KG1 (cell line): ENCODE results near the gene GABBR2.
A peak's percentile ranks its signal among the peaks of the same experiment; 100 is the strongest.
"Not testable (repeated sequence)": the region's sequence is repeated elsewhere in the genome, so short reads cannot be mapped to it uniquely, and the experiment has no call there.

Source experiments
- DNase-seq: peaks from one replicate; lab custom pipeline; 2025; lab: John Stamatoyannopoulos, UW

The GABBR2 gene

GRCh38 chr9:98289614-98290201 is 419.0 kb downstream of the GABBR2 start:
- DNase-seq, result no peak

- no peak for DNase-seq
Observed at GRCh38 chr9:98288881-98289280, 419.9 kb downstream of the GABBR2 start.

GRCh38 chr9:98287384-98287783 is 421.4 kb downstream of the GABBR2 start:
- DNase-seq, result no peak

GRCh38 chr9:98285446-98285845 is 423.3 kb downstream of the GABBR2 start:
- no peak for DNase-seq

GRCh38 chr9:98284754-98285153 is 424.0 kb downstream of the GABBR2 start:
- DNase-seq, result no peak

- not testable (repeated sequence) for DNase-seq
Observed at GRCh38 chr9:98283143-98283542, 425.6 kb downstream of the GABBR2 start.

- DNase-seq, result no peak
Observed at GRCh38 chr9:98281281-98281680, 427.5 kb downstream of the GABBR2 start.

GRCh38 chr9:98280574-98280973 is 428.2 kb downstream of the GABBR2 start:
- DNase-seq, result no peak

- no peak for DNase-seq
Observed at GRCh38 chr9:98280162-98280561, 428.6 kb downstream of the GABBR2 start.

- DNase-seq, result no peak
Observed at GRCh38 chr9:98276907-98277469, 431.7 kb downstream of the GABBR2 start.

- DNase-seq, result no peak
Observed at GRCh38 chr9:98275159-98275558, 433.6 kb downstream of the GABBR2 start.

- no peak for DNase-seq
Observed at GRCh38 chr9:98272083-98272482, 436.7 kb downstream of the GABBR2 start.

GRCh38 chr9:98271479-98271878 is 437.3 kb downstream of the GABBR2 start:
- DNase-seq, result no peak

- DNase-seq, result not testable (repeated sequence)
Observed at GRCh38 chr9:98270284-98270683, 438.5 kb downstream of the GABBR2 start.

GRCh38 chr9:98269652-98270051 is 439.1 kb downstream of the GABBR2 start:
- not testable (repeated sequence) for DNase-seq

GRCh38 chr9:98267556-98267955 is 441.2 kb downstream of the GABBR2 start:
- DNase-seq, result not testable (repeated sequence)

- DNase-seq, result no peak
Observed at GRCh38 chr9:98264516-98264915, 444.2 kb downstream of the GABBR2 start.

GRCh38 chr9:98263482-98264357 is 445.0 kb downstream of the GABBR2 start:
- peak; percentile 34 for DNase-seq

- DNase-seq, result no peak
Observed at GRCh38 chr9:98263080-98263479, 445.7 kb downstream of the GABBR2 start.

GRCh38 chr9:98262056-98262455 is 446.7 kb downstream of the GABBR2 start:
- no peak for DNase-seq

GRCh38 chr9:98260635-98261034 is 448.1 kb downstream of the GABBR2 start:
- DNase-seq, result no peak

GRCh38 chr9:98259791-98260190 is 448.9 kb downstream of the GABBR2 start:
- no peak for DNase-seq

- no peak for DNase-seq
Observed at GRCh38 chr9:98256756-98257155, 452.0 kb downstream of the GABBR2 start.
